Colonic mucosa (tissue), 4 donors: ENCODE results near the gene FGF9. TPM values are rescaled to one million over a fixed set of nuclear protein-coding genes. Genes with fewer than 3 reads are reported as not detected.

ENCODE experiments used
- DNase-seq: peaks from one replicate; pipeline ENCODE4 v3.0.0-alpha.2; 2020
- H3K27ac ChIP-seq: fragments of 200-600 bp; one replicate; pipeline ENCODE4 v1.8.0; 2021
- H3K27me3 ChIP-seq: fragments of 200-600 bp; one replicate; pipeline ENCODE4 v1.8.0; 2021
- H3K36me3 ChIP-seq: fragments of 200-600 bp; one replicate; pipeline ENCODE4 v1.8.0; 2021
- H3K4me1 ChIP-seq: fragments of 200-600 bp; one replicate; pipeline ENCODE4 v1.8.0; 2021; ENCODE audit warnings: mild to moderate bottlenecking
- H3K4me3 ChIP-seq: fragments of 200-600 bp; one replicate; pipeline ENCODE4 v1.8.0; 2021
- H3K9ac ChIP-seq, 2 donors: one replicate each; pipeline ENCODE4 v1.7.0; 2013; ENCODE audit warnings: control low read depth in 2 of 2, low read depth in 2 of 2, low read length in 2 of 2
- H3K9me3 ChIP-seq: fragments of 200-600 bp; one replicate; pipeline ENCODE4 v1.8.0; 2021
- intact Hi-C: fragments of 100-400 bp; cut with DNase I; formaldehyde crosslinking; loops from one replicate; pipeline ENCODE4 v1.14.1; 2022
- total RNA-seq, 2 donors: library from RNA; stranded (reverse); fragmentation: NEBNext Ultra II Directional in 1 of 2; extraction: Animal tissue kit (Norgen Biotek cat#: 25700) in 1 of 2; gene quantifications; one replicate each; pipeline ENCODE4 v1.2.1, GENCODE V29; 2021
- TF ChIP-seq, protein P1 (sequence below): fragments of 200-600 bp; IDR thresholded peaks from one replicate; pipeline ENCODE4 v1.8.0; 2022; ENCODE audit warnings: antibody characterized with exemption, mild to moderate bottlenecking
- donor health status: healthy.
- donor health status: DM: no; HTN: no; CAD: no.
- donor health status: DM: no; HTN: no; CAD: no.

Gene FGF9
- total RNA-seq, 2 donors from 2014 or later: 0.67 to 1.2 TPM

DNA sequence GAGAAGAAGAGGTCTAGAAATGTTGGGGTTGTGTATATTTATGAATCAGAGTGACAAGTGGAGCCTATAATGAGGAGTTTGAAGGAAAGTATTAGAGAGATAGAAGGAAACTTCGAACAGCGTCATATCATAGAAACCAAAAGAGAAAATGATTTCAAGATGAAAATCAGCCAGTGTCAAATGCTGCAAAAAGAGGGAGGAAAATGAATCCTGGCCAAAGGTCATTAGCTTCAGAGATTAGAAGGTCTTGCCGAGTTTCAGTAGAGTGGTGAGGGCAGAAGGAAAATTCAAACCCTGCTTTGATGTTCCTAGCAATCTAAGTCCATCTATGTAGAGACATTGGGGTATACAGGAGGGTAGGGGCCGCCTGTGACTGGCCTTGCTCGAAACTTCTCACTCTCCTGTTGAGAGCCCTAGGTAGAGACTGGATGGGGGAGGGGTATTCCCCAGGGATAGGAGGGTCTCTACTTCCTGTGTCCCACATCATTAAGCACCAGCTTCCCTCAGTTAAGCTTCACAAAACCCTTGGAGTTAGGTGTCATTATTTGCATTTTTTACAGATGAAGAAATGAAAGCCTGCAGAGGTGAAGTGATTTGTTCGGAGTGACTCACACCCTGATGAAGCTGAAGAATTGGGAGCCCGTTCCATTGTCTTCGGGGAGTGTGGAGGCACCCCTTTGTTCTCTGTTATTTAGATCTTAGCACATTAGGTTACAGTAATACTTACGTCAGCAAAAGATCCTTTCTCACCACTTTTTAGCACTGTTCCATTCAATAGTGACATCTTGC, 62.8 kb downstream of the FGF9 start:
- Histone ChIP-seq H3K27ac (no peak overlapping the region), H3K9ac (no peak overlapping the region), H3K36me3 (no peaks in the 10 kb centered on the region), H3K9me3 (no peaks in the 10 kb centered on the region), H3K4me1 (no peaks in the 10 kb centered on the region), H3K27me3 (no peaks in the 10 kb centered on the region), H3K4me3 (no peak overlapping the region)
- no peak for DNase-seq
- TF ChIP-seq, protein P1, sequence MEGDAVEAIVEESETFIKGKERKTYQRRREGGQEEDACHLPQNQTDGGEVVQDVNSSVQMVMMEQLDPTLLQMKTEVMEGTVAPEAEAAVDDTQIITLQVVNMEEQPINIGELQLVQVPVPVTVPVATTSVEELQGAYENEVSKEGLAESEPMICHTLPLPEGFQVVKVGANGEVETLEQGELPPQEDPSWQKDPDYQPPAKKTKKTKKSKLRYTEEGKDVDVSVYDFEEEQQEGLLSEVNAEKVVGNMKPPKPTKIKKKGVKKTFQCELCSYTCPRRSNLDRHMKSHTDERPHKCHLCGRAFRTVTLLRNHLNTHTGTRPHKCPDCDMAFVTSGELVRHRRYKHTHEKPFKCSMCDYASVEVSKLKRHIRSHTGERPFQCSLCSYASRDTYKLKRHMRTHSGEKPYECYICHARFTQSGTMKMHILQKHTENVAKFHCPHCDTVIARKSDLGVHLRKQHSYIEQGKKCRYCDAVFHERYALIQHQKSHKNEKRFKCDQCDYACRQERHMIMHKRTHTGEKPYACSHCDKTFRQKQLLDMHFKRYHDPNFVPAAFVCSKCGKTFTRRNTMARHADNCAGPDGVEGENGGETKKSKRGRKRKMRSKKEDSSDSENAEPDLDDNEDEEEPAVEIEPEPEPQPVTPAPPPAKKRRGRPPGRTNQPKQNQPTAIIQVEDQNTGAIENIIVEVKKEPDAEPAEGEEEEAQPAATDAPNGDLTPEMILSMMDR: no peak
- intact Hi-C loops: no loop called here

DNA sequence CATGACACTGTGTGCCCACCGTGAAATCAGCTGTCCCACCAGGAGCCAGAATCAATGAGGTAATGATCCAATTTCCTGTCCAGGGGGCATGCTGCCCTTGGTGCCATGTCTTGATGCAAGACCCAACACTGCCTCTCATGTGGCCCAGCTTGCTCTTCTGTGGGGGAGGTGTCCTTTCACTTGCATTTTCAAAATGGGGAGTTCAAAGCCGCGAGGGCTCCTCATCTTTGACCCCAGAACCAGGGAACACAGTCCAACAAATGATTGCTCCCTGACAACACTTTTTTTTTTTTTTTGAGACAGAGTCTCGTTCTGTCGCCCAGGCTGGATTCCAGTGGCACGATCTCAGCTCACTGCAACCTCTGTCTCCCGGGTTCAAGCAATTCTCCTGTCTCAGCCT, 64.1 kb downstream of the FGF9 start:
- no peak overlapping the region for H3K9ac ChIP-seq
- H3K27me3 ChIP-seq: no peaks in the 10 kb centered on the region
- no peaks in the 10 kb centered on the region for H3K36me3 ChIP-seq
- DNase-seq: no peak
- TF ChIP-seq, protein P1: no peak
- no peak overlapping the region for H3K4me3 ChIP-seq
- H3K27ac ChIP-seq: no peak overlapping the region
- H3K4me1 ChIP-seq: no peaks in the 10 kb centered on the region
- H3K9me3 ChIP-seq: no peaks in the 10 kb centered on the region
- intact Hi-C loops: no loop called here

- TF ChIP-seq, protein P1: no peak
- no peak overlapping the region for H3K4me3 ChIP-seq
- H3K9ac ChIP-seq: no peak overlapping the region
- H3K27ac ChIP-seq: no peak overlapping the region
- H3K4me1 ChIP-seq: no peaks in the 10 kb centered on the region
- no peaks in the 10 kb centered on the region for H3K27me3 ChIP-seq
- no peak for DNase-seq
- intact Hi-C loops: no loop called here
- H3K9me3 ChIP-seq: no peaks in the 10 kb centered on the region
- no peaks in the 10 kb centered on the region for H3K36me3 ChIP-seq
Observed at GRCh38 chr13:21735701-21736401, 65.0 kb downstream of the FGF9 start.

DNA sequence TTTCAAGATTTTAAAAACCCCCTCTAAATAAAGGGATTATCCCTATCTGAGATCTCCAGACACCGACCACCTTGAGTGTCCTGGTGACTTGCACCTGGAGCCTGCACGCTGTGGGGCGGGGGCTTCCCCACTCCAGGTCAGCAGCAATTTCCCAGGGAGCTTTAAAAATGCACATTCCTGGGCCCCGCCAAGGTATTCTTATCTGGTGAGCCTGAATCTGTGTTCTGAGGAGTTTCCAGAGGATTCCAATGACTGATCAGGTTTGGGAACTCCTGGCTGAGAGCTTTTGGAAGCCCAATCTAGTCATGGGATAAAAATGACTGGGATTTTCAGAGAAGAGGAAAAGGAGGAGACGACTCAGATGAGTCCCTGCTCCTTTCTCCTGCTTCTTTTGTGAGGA, 66.1 kb downstream of the FGF9 start:
- no peaks in the 10 kb centered on the region for H3K4me1 ChIP-seq
- no peaks in the 10 kb centered on the region for H3K27me3 ChIP-seq
- no peaks in the 10 kb centered on the region for H3K9me3 ChIP-seq
- no peak for DNase-seq
- H3K4me3 ChIP-seq: no peak overlapping the region
- TF ChIP-seq, protein P1: no peak
- H3K9ac ChIP-seq: no peak overlapping the region
- H3K27ac ChIP-seq: no peak overlapping the region
- no peaks in the 10 kb centered on the region for H3K36me3 ChIP-seq
- intact Hi-C loops: no loop called here

DNA sequence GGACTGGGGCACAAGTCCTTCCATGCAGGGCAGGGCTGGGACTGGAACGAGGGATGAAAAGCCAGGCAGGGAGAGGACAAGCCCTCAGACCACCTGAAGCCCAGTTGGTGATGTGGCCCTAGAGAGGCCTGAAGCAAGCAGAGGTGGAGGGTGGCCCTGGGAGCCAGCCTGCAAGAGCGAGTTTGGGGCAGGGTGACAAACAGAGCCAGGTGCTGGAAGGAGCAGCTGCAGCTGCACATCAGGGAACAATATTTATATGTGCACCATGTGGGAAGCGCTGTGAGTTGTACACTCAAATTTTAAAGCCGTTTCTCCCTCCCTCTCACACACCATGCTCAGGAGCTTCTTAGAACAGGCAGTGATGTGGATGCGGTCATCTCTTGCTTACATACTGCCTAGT, 67.8 kb downstream of the FGF9 start:
- Histone ChIP-seq H3K36me3 (no peaks in the 10 kb centered on the region), H3K9me3 (no peaks in the 10 kb centered on the region), H3K27me3 (no peaks in the 10 kb centered on the region), H3K4me1 (no peaks in the 10 kb centered on the region), H3K27ac (no peak overlapping the region), H3K9ac (no peak overlapping the region), H3K4me3 (no peak overlapping the region)
- DNase-seq: no peak
- TF ChIP-seq, protein P1: no peak
- intact Hi-C loops: no loop called here
